ENCODE results near the gene MTF1. TPM values are rescaled to one million over a fixed set of nuclear protein-coding genes. Genes with fewer than 3 reads are reported as not detected.

The MTF1 gene
- total RNA-seq, 2 experiments from 2014 or later, result 16.1 to 23.8 TPM

DNA sequence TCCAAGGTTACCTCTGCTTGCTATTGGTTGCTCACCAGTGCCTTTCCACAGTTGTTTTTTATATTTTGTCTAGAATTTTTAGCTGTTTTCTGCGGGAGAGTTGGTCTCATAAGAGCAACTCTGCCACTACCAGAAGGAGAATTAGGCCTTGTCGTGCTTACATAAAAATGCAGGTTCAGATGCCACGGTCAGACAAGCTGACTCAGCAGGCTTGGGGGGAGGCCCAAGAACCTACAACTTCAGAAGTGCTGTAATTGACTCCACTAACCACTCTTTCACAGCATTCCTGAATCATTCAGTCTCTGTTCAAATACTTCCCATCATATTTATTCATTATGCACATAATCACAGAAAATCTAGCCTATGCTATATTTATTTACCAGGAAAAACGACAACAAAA lies 28.3 kb downstream of the MTF1 start:
- ChIA-PET POLR2A (no interaction called here), CTCF (interaction anchor here (0.6 to 1.3 kb wide), 2 partner anchors 28 to 1603 kb away, joined by 3 to 5 read pairs; partner anchors contain the start of gene MTF1)
- DNase-seq (no peak), ATAC-seq (no peak)
- intact Hi-C loops (cut with DNase I, micrococcal nuclease), result no loop called here
- Mint-ChIP-seq H3K36me3 (ENCODE audit: low read depth) (peaks cover 32% of the 10 kb centered on the region), H3K4me3 (no peak overlapping the region), H3K9me3 (ENCODE audit: low read depth) (no peaks in the 10 kb centered on the region), H3K27me3 (no peaks in the 10 kb centered on the region), H3K4me1 (peaks cover 2% of the 10 kb centered on the region), H3K27ac (no peak overlapping the region)

GRCh38 chr1:37828410-37829074 lies 30.9 kb downstream of the MTF1 start:
- DNase-seq, result no peak
- Mint-ChIP-seq H3K9me3 (ENCODE audit: low read depth) (no peaks in the 10 kb centered on the region), H3K27me3 (no peaks in the 10 kb centered on the region), H3K27ac (no peak overlapping the region), H3K4me1 (peaks cover 15% of the 10 kb centered on the region), H3K4me3 (no peak overlapping the region), H3K36me3 (ENCODE audit: low read depth) (peaks cover 23% of the 10 kb centered on the region)
- POLR2A ChIA-PET, result interaction anchor here (0.6 kb wide), 1 partner anchor 98 kb away, joined by 3 read pairs; no protein-coding TSS in a partner anchor
- no peak for ATAC-seq
- CTCF ChIA-PET, result no interaction called here
- intact Hi-C loops (cut with DNase I, micrococcal nuclease), result no loop called here

GRCh38 chr1:37825506-37825905 lies 33.9 kb downstream of the MTF1 start:
- H3K9me3 Mint-ChIP-seq (ENCODE audit: low read depth), result no peaks in the 10 kb centered on the region
- intact Hi-C loops (cut with DNase I, micrococcal nuclease), result no loop called here
- no peak for DNase-seq
- no peak overlapping the region for H3K4me3 Mint-ChIP-seq
- H3K36me3 Mint-ChIP-seq (ENCODE audit: low read depth), result peaks cover 33% of the 10 kb centered on the region
- H3K27me3 Mint-ChIP-seq, result no peaks in the 10 kb centered on the region
- no peak for ATAC-seq
- CTCF ChIA-PET, result interaction anchor here (0.7 kb wide), 1 partner anchor 86 kb away, joined by 3 read pairs; no protein-coding TSS in a partner anchor
- H3K4me1 Mint-ChIP-seq, result peaks cover 23% of the 10 kb centered on the region
- POLR2A ChIA-PET, result no interaction called here
- H3K27ac Mint-ChIP-seq, result peak overlapping the region; percentile 4

- Mint-ChIP-seq H3K4me1 (peaks cover 23% of the 10 kb centered on the region), H3K4me3 (no peak overlapping the region), H3K27ac (no peak overlapping the region), H3K27me3 (no peaks in the 10 kb centered on the region), H3K36me3 (ENCODE audit: low read depth) (peaks cover 35% of the 10 kb centered on the region), H3K9me3 (ENCODE audit: low read depth) (no peaks in the 10 kb centered on the region)
- ChIA-PET CTCF (interaction anchor here (0.9 kb wide), 1 partner anchor 30 kb away, joined by 3 read pairs; no protein-coding TSS in a partner anchor), POLR2A (interaction anchor here (1.0 kb wide), 1 partner anchor 121 kb away, joined by 5 read pairs; no protein-coding TSS in a partner anchor)
- ATAC-seq (no peak), DNase-seq (no peak)
- intact Hi-C loops (cut with DNase I, micrococcal nuclease), result no loop called here
Measured at GRCh38 chr1:37824001-37824400, 35.4 kb downstream of the MTF1 start.

DNA sequence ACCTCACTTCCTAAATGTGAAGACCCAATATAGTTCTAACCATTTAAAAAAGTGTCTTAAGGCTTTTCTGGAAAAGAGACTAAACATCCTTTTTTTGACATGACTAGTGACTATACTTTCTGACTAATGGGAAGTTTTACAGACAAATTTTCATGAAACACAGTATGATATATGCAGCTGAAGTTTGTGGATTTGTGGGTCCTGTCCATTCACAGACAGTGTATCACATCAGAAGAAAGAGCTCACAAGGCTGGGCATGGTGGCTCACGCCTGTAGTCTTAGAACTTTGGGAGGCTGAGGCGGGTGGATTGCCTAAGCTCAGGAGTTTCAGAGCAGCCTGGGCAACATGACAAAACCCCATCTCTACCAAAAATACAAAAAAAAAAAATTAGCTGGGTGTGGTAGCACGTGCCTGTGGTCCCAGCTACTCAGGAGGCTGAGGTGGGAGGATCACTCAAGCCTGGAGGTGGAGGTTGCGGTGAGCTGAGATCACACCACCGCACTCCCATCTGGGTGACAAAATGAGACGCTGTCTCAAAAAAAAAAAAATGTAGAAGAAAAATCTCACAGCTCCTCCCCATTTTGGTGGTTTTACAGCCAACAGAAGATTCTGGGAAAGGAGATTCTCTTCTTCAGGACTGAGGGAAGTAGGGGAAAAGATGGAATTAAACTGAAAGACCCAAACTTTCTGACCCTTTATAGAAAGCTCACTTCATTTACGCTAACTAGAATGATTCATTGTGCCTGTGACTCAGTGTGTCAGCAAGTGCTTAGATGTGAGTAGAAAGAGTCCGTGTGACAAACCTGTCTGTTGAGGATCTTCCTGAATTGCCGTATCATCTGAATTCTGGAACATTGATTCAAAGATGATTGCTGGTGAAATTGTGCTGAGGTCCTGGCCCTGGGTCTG lies 36.2 kb downstream of the MTF1 start:
- intact Hi-C loops (cut with DNase I, micrococcal nuclease), result no loop called here
- Mint-ChIP-seq H3K4me1 (peaks cover 23% of the 10 kb centered on the region), H3K27ac (peak overlapping the region; percentile 82), H3K27me3 (no peaks in the 10 kb centered on the region), H3K9me3 (ENCODE audit: low read depth) (no peaks in the 10 kb centered on the region), H3K36me3 (ENCODE audit: low read depth) (peaks cover 31% of the 10 kb centered on the region), H3K4me3 (no peak overlapping the region)
- CTCF ChIA-PET, result interaction anchor here (0.6 to 1.0 kb wide), 4 partner anchors 31 to 897 kb away, joined by 3 read pairs; partner anchors contain the start of gene SNIP1
- POLR2A ChIA-PET, result interaction anchor here (0.6 to 1.1 kb wide), 3 partner anchors 15 to 122 kb away, joined by 3 to 5 read pairs (median 3); no protein-coding TSS in a partner anchor
- DNase-seq (peak; percentile 36), ATAC-seq (peak; percentile 82)

- ChIA-PET CTCF (interaction anchor here (0.5 to 0.7 kb wide), 2 partner anchors 30 to 129 kb away, joined by 3 read pairs; no protein-coding TSS in a partner anchor), POLR2A (no interaction called here)
- ATAC-seq (no peak), DNase-seq (no peak)
- H3K36me3 Mint-ChIP-seq (ENCODE audit: low read depth), result peaks cover 36% of the 10 kb centered on the region
- no peaks in the 10 kb centered on the region for H3K27me3 Mint-ChIP-seq
- H3K27ac Mint-ChIP-seq, result no peak overlapping the region
- intact Hi-C loops (cut with DNase I, micrococcal nuclease), result no loop called here
- H3K9me3 Mint-ChIP-seq (ENCODE audit: low read depth), result no peaks in the 10 kb centered on the region
- peaks cover 21% of the 10 kb centered on the region for H3K4me1 Mint-ChIP-seq
- H3K4me3 Mint-ChIP-seq, result no peak overlapping the region
Measured at GRCh38 chr1:37821481-37821880, 37.9 kb downstream of the MTF1 start.

GRCh38 chr1:37817481-37817880 lies 41.9 kb downstream of the MTF1 start:
- H3K4me3 Mint-ChIP-seq, result no peak overlapping the region
- ATAC-seq (peak; percentile 36), DNase-seq (no peak)
- H3K9me3 Mint-ChIP-seq (ENCODE audit: low read depth), result no peaks in the 10 kb centered on the region
- no peaks in the 10 kb centered on the region for H3K27me3 Mint-ChIP-seq
- no peak overlapping the region for H3K27ac Mint-ChIP-seq
- CTCF ChIA-PET, result interaction anchor here (0.8 to 2.6 kb wide), 5 partner anchors 9 to 1359 kb away, joined by 3 to 8 read pairs (median 4); partner anchors contain the start of genes C1orf122, MTF1 and YRDC
- POLR2A ChIA-PET, result interaction anchor here (0.5 kb wide), 1 partner anchor 140 kb away, joined by 4 read pairs; no protein-coding TSS in a partner anchor
- H3K36me3 Mint-ChIP-seq (ENCODE audit: low read depth), result peaks cover 21% of the 10 kb centered on the region
- intact Hi-C loops (cut with DNase I, micrococcal nuclease), result no loop called here
- H3K4me1 Mint-ChIP-seq, result peaks cover 4% of the 10 kb centered on the region

- Mint-ChIP-seq H3K27ac (no peak overlapping the region), H3K4me1 (peaks cover 16% of the 10 kb centered on the region), H3K27me3 (no peaks in the 10 kb centered on the region), H3K36me3 (ENCODE audit: low read depth) (peaks cover 9% of the 10 kb centered on the region), H3K4me3 (no peak overlapping the region), H3K9me3 (ENCODE audit: low read depth) (no peaks in the 10 kb centered on the region)
- CTCF ChIA-PET, result interaction anchor here (1.1 kb wide), 1 partner anchor 45 kb away, joined by 3 read pairs; the partner anchor contains the start of gene MTF1
- intact Hi-C loops (cut with DNase I, micrococcal nuclease), result loop anchor here in 1 of 2 experiments (5.0 kb wide), 1 partner anchor 173 kb away; no protein-coding TSS in a partner anchor
- no peak for DNase-seq
- POLR2A ChIA-PET, result no interaction called here
- ATAC-seq, result no peak
Measured at GRCh38 chr1:37814252-37814651, 45.1 kb downstream of the MTF1 start.

DNA sequence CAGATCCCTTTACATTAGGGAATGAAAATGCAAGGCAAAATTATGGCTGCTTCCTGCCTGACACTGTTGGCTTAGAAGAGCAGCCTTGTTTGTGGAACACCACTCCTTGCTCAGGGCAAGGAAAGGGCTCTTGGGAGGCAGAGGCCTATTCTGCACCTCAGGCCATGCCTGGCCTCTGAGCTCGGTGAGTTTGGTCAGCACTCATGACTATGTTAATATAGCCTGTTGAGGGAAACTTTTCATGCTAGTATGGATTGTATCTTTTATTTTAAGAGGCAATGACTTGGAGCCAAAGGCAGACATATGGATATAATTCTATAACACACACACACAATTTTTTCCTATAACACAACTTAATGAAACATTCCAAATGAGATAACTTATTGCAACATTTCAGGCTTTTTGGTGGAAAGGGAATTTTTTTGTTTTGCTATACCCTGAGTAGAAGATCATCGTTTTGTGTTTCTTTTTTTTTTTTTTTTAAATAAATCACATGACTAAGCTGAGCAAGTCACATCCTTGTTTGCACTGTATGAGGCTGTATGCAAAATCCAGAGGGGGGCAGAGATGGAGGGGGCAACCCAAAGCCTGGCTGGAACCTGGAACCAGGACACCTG lies 45.8 kb downstream of the MTF1 start:
- no peaks in the 10 kb centered on the region for H3K27me3 Mint-ChIP-seq
- no peak overlapping the region for H3K27ac Mint-ChIP-seq
- POLR2A ChIA-PET, result no interaction called here
- intact Hi-C loops (cut with DNase I, micrococcal nuclease), result loop anchor here in 1 of 2 experiments (5.0 kb wide), 1 partner anchor 174 kb away; no protein-coding TSS in a partner anchor
- H3K36me3 Mint-ChIP-seq (ENCODE audit: low read depth), result peaks cover 9% of the 10 kb centered on the region
- no peak for ATAC-seq
- peaks cover 23% of the 10 kb centered on the region for H3K4me1 Mint-ChIP-seq
- CTCF ChIA-PET, result no interaction called here
- no peaks in the 10 kb centered on the region for H3K9me3 Mint-ChIP-seq (ENCODE audit: low read depth)
- H3K4me3 Mint-ChIP-seq, result no peak overlapping the region
- no peak for DNase-seq

- peak; percentile 50 for ATAC-seq
- Mint-ChIP-seq H3K36me3 (ENCODE audit: low read depth) (peaks cover 19% of the 10 kb centered on the region), H3K27me3 (no peaks in the 10 kb centered on the region), H3K9me3 (ENCODE audit: low read depth) (no peaks in the 10 kb centered on the region), H3K4me3 (no peak overlapping the region), H3K4me1 (peaks cover 26% of the 10 kb centered on the region), H3K27ac (no peak overlapping the region)
- ChIA-PET CTCF (no interaction called here), POLR2A (no interaction called here)
- DNase-seq, result peak; percentile 81
- intact Hi-C loops (cut with DNase I, micrococcal nuclease), result loop anchor here in 1 of 2 experiments (5.0 kb wide), 1 partner anchor 176 kb away; no protein-coding TSS in a partner anchor
Measured at GRCh38 chr1:37811027-37811655, 48.3 kb downstream of the MTF1 start.

Measured in activated CD4-positive, alpha-beta T cell treated with anti-CD3 and anti-CD28 coated beads for 36 hours (primary cell).